HUDEP-2 (cell line): ENCODE data around the gene CALCOCO1.
"Not testable (repeated sequence)": the region's sequence is repeated elsewhere in the genome, so short reads cannot be mapped to it uniquely, and the experiment has no call there.

Source experiments
- DNase-seq, 76 experiments: peaks; one replicate each; lab custom pipeline; 2025; ENCODE audit not compliant: unreplicated experiment in 76 of 76; lab: John Stamatoyannopoulos, UW

Gene CALCOCO1, protein sequence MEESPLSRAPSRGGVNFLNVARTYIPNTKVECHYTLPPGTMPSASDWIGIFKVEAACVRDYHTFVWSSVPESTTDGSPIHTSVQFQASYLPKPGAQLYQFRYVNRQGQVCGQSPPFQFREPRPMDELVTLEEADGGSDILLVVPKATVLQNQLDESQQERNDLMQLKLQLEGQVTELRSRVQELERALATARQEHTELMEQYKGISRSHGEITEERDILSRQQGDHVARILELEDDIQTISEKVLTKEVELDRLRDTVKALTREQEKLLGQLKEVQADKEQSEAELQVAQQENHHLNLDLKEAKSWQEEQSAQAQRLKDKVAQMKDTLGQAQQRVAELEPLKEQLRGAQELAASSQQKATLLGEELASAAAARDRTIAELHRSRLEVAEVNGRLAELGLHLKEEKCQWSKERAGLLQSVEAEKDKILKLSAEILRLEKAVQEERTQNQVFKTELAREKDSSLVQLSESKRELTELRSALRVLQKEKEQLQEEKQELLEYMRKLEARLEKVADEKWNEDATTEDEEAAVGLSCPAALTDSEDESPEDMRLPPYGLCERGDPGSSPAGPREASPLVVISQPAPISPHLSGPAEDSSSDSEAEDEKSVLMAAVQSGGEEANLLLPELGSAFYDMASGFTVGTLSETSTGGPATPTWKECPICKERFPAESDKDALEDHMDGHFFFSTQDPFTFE

GRCh38 chr12:53727310-53728041, at the start of gene CALCOCO1:
TSS of gene CALCOCO1 (minus strand) at chr12:53727452. CDS start at chr12:53725242, 2,210 bp downstream.
- DNase-seq = peak in 75 of 76 experiments; percentile 72 to 98 (median 95)

DNA sequence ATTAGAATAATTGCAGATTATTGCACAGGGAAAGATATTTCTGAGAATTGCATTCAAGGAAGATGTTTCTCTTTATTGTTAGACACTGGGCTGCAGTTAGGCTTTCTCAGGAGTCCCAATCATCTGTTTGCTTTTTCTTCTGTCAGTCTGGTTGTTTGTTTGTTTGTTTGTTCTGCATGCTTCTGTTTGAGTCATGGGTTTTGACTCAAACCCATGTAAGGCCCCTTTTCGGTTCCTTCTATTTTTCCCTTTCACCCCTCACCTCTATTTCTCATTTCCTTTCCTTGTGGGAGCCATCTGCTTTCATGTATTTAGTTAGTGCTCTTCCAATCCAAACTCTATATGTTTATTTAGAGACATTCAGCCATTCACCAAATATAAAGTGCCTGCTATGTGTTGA, 49.6 kb upstream of the CALCOCO1 start:
- DNase-seq = no peak

GRCh38 chr12:53775478-53776145, 48.4 kb upstream of the CALCOCO1 start:
- no peak for DNase-seq

GRCh38 chr12:53770281-53770680, 43.0 kb upstream of the CALCOCO1 start:
- no peak for DNase-seq

DNA sequence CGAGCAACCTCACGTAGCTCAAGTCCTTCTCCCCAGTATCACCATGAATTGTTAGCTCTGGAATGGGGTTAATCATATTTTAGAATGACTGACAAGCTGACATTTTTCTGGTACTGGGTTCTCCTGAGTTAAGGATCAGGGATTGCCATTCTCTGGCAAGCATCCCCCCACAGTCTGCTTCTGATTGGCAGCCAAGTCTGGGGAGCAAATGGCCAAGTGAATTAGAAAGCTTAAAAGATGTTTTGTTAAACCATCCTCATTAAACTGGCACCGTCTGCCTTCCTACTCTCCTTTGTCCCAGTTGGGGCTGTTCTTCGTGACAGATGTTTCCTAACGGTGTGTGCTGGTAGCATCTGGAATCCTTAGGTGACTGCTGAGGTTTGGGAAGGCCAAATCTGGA, 41.7 kb upstream of the CALCOCO1 start:
- DNase-seq = no peak

DNA sequence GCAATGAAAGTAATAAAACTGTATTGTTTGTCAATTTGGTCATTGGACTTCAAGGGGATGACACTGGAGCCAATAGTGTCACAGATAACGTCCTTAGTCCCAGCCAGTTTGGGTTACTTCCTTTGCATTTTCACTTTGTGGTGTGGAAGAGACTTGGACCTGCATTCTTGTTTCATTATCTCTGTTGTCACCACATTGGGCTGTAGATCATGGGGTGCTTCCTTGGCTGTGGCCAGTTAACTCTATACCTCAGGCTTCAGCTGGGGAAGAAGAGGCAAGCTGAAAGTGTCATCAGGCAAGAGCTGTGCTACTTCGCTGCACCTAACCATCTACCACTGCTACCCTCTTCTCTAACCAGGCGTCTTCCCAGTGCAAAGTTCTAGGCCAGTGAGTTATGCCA, 39.6 kb upstream of the CALCOCO1 start:
- no peak for DNase-seq

DNA sequence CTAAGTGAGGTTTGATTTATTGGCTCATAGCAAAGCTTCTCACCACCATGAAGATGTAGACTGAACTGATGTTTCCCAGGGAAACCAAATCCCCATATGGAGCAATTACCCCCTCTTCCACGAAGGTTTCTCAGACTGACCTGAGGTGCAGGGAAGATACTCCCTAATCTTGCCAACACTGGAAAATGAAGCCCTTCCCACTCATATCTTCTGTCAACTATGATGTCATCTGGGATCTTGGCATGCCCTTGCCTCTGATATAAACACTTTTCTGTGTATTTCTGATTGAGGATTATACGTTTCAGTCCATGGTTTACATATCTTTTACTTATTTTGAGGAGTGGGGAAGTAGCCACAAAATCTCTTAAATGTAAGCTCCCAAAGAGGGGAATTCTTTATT, 38.6 kb upstream of the CALCOCO1 start:
- no peak for DNase-seq

- no peak for DNase-seq
These were observed 37.4 kb upstream of the CALCOCO1 start for GRCh38 chr12:53764615-53765014.

- not testable (repeated sequence) for DNase-seq
These were observed 35.5 kb upstream of the CALCOCO1 start for GRCh38 chr12:53762793-53763192.

DNA sequence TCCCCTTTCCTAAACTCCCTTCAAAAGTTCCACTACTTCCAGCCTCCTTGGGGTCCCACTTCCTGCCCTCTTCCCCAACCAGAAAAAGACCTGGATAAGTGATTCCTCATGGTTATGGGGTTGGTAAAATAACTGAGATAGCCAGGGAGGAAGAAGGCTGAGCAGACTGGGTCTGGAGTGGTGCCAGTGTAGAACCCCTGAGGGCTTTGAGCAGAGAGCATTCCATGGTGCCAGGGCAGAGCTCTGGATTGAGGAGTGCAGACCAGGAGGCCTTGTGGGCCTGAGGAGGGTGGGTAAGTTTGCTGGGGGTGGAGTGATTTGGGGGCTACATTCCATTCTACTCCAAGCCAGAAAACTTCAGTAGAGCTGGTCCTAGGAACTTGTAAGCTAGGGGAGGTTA, 34.1 kb upstream of the CALCOCO1 start:
- DNase-seq = no peak

GRCh38 chr12:53759261-53759660, 32.0 kb upstream of the CALCOCO1 start:
- DNase-seq = no peak

- no peak for DNase-seq
These were observed 31.5 kb upstream of the CALCOCO1 start for GRCh38 chr12:53758730-53759103.

DNA sequence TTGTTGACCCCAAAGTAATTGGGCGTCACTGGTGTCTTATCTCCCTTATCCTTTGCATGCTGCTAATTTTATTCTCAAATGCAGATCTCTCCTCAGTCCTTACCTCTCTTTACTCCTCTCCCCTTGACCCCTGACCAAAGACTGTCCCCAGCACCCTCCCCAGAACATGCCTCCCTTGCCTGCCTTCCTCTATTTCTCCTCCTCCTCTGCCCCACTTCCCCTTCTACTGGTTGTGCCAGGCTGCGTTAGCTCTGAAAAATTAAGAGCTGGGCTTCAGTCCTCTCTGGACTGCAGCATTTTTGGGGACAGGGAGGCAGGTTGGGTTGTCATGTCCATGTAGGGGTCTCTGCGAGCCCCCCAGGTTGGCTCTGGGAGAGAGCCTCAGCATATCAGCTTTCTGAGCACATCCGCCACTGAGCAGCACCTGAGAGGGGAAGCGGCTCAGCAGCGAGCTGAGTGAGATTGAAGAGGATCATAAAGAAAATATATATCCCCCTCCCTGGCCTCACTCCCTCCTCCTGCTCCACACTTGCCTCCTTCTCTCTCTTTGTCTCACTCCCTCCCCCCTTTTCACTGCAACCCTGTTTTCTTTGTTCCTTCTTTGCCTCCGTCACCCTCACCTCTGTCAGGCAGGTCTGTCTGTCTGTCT, 31.0 kb upstream of the CALCOCO1 start:
- DNase-seq = no peak

DNA sequence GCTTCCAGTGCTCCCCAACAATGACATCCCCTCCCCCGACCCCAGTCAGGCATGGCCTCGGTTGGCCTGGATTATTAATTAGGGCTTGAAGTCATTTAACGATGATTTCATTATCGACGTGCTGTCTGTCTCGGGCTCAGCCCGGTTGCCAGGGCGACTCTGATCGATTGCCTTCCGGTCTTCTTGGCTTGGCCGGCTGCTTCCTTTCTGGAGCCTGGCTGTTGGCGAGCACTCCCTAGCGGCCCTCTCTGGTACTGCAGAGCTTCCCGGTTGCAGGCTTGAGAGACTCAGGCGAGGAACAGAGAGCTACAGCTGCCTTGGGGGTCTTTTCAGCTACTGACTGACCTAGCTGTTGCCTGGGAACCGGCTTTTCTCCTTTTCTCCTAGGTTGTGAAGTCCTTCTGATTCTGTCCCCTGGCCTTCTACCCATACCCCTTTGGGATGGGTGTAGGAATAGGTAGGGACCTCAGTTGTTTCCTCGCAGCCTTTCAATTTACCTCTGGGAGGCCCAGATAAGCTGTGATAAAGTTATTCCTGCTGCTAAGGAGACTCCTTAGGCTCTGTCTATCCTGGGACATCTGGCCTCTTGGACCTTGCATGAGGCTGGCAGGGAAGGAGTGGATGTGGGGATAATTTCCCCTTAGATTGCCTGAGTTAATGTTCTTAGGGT, 30.0 kb upstream of the CALCOCO1 start:
- DNase-seq = peak in 65 of 76 experiments; percentile 4 to 77 (median 42)

GRCh38 chr12:53756300-53757100, 29.2 kb upstream of the CALCOCO1 start:
- no peak for DNase-seq

GRCh38 chr12:53755893-53756292, 28.6 kb upstream of the CALCOCO1 start:
- no peak for DNase-seq

GRCh38 chr12:53755451-53755891, 28.2 kb upstream of the CALCOCO1 start:
- no peak for DNase-seq

DNA sequence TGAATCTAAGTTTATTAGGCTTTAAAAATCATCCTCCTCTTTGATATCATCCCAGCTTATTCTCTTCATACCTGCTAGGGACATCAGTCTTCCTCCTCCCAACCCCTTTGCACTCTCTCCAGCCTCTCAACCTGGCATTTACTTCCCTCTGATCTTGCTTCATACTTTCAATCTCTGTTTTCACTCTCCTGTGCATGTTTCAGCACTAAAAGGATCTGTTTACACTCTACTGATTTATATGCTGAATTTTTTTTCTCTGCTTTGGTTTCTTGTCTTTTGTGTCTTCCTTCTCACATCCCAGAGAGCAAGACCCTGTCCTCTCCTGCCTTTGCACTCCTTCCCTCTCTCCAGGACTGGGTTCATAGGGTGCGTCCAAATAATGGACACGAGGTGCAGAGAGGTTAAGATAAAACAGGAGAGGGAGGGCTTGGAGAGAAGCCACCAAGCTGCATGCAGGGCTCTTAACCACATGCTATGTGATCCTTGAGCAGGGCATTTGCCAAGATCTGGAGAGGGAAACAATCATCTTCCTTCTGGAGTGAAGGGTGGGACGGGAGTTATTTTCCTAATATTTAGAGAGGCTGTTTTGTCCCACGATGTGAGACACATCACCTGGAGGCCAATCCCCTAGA, 27.5 kb upstream of the CALCOCO1 start:
- DNase-seq = peak in 1 of 76 experiments; percentile 3
